Hematopoietic multipotent progenitor cell treated with erythropoietin and hydrocortisone succinate and interleukin-3 and kit ligand, for 15 days (in vitro differentiated cells): ENCODE data around the gene KIAA1210.

ENCODE experiments used
- DNase-seq: peaks from one replicate; pipeline ENCODE4 v3.0.0-alpha.2; 2015; ENCODE audit warnings: low spot score

Gene KIAA1210

DNA sequence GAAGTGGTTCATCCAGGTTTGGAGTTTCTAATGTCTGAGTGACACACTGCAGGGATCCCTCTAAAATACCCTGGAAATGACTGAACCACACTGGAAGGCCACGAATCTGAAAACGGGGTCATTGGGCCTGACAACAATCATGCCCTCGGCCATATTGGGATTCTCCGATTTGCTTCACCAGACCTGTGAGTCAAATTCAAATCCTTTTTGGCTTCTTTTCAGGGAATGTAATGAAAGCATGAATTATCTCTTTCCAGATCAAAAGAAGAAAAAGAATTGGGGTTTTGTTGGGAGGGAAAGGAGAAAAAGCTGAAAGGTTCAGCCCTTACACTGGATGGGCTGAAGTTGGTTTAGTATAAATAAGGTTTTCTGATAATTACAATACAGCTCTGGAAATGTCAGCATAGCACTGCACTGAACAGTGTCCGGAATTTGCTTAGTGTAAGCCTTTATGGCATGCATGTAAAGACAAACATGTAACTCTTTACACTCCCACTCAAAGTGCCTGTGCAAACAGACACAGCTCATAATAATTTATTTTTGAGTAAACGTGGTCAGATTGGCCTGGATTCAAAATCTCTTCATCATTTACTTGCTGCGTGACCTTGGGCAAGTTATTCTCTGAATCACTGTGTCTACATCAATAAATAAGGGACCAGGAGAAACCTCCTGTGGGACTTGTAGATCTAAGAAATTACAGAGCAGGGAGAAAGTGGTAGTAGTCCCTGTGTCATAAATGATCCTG lies 33.4 kb downstream of the KIAA1210 start:
- no peak for DNase-seq

GRCh38 chrX:119090627-119091026 lies 37.0 kb downstream of the KIAA1210 start:
- DNase-seq = no peak

- no peak for DNase-seq
Observed at GRCh38 chrX:119089619-119090018, 38.0 kb downstream of the KIAA1210 start.

- no peak for DNase-seq
Observed at GRCh38 chrX:119087121-119087520, 40.5 kb downstream of the KIAA1210 start.

GRCh38 chrX:119084766-119085165 lies 42.8 kb downstream of the KIAA1210 start:
- no peak for DNase-seq

DNA sequence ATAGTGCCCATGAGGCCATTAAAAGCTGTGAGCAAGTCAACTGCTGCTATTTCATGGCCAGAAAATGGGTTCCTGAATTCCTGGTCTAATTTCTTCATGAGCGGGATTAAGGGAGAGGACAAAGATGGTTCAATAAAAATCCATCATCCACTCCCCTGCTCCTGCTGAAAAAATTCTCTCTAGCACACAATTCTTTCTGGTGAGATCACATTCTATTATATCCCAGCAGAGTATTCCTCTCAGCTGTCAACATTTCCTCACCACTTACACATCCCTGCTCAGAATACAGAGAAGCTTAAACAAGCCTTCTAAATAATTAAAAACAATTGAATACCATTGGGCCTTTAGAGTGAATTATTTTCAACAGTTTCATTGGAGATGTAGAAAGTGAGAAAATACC lies 45.3 kb downstream of the KIAA1210 start:
- no peak for DNase-seq

GRCh38 chrX:119075270-119076025 lies 52.2 kb downstream of the KIAA1210 start:
- DNase-seq = no peak

DNA sequence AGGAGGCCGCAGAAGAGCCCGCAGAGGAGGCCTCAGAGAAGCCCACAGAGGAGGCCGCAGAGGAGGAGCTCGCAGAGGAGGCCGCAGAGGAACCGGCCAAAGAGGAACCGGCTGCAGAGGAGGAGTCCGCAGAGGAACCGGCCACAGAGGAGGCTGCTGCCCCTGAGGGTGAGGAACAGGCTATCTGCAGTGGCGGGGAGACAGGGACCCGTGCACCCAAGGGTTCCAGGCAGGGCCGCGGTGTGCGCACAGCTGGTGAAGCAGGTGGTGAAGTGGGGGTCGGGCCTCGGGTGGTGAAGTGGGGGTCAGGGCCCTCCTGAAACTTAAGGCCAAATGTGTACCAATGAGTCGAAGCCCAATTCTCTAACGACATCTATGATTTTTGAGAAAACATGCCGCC lies 53.7 kb downstream of the KIAA1210 start:
- DNase-seq = no peak

DNA sequence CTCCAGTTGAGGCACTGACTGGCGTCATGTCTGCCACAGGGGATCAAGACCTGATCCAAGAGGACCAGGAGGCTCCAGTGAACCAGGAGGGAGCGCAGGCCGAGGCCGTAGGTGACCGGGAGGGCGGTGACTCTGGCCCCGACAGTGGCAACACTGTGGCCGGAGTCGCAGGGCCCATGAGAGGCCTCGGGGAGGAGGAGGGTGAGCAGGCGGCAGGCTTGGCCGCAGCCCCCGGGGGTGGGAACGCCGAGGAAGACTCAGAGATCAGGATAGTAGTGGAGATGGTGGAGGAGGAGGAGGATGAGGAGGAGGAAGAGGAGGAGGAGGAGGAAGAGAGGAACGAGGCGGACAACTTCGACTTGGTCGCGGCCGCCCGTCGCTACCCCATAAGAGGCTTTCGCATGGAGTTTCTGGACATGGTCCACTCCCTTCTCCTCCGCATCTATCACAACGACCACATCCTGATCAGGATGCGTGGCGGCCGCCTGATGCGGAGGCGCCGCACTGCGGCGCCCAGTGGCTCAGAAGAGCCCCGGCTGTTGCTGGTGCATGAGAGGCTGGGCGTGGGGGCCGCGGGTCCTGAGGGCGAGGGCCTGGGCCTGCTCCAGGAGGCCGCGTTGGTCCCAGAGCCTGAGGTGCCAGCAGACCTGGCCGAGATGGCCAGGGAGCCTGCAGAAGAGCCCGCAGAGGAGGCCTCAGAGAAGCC lies 54.3 kb downstream of the KIAA1210 start:
- no peak for DNase-seq

- no peak for DNase-seq
Observed at GRCh38 chrX:119072744-119073143, 54.9 kb downstream of the KIAA1210 start, which contains the start of gene CT47C1. CT47C1 (plus strand) TSS chrX:119072993; CDS start chrX:119073226, 233 bp downstream.

- DNase-seq = no peak
Observed at GRCh38 chrX:119071381-119071780, 56.2 kb downstream of the KIAA1210 start.

GRCh38 chrX:119069762-119070161 lies 57.9 kb downstream of the KIAA1210 start:
- DNase-seq = no peak

GRCh38 chrX:119069128-119069527 lies 58.5 kb downstream of the KIAA1210 start:
- DNase-seq = no peak

DNA sequence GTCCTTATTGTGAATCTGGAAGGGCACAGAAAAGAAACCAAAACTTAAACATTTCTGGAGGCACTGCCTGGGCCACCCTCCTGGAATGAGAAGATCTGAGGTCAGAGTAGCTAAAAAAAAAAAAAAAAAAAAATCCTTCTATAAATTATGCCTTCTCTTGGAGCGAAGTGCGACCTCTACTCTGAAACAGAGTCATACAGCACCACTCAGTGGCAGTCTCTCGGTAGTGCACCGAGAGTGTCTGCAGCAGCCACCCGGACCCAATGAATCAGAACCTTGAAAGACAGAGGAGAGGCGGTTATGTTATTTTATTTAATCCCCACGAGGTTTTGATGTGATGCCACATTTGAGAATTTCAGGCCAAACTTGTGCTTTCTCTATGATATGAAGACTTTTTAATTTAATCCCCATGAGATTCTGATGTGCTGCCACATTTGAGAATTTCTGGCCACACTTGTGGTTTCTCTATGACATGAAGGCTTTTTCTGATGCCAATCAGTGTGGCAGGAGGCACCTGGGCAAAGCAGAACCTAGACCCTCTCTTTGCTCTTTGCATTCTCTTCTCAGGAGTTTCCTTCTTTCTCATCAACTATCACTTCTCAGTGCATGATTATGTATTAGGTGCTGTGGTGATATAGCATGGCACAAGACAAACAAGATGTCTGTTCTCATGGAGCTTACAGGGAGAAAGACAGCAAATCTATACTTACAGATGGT lies 60.4 kb downstream of the KIAA1210 start:
- DNase-seq = no peak

DNA sequence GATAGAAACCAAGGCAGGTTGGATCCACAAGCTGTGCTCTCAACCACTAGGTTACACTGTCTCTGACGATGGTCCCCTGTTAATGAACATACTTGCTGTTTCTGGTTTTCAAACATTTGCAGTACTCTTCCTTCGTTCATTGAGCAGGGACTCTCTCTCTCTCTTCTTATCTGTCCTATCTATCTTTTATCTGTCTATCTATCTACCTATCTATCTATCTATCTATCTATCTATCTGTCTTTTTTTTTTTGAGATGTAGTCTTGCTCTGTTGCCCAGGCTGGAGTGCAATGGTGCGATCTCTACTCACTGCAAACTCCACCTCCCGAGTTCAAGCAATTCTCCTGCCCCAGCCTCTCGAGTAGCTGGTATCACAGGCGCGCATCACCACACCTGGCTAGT lies 64.2 kb downstream of the KIAA1210 start:
- DNase-seq = no peak

DNA sequence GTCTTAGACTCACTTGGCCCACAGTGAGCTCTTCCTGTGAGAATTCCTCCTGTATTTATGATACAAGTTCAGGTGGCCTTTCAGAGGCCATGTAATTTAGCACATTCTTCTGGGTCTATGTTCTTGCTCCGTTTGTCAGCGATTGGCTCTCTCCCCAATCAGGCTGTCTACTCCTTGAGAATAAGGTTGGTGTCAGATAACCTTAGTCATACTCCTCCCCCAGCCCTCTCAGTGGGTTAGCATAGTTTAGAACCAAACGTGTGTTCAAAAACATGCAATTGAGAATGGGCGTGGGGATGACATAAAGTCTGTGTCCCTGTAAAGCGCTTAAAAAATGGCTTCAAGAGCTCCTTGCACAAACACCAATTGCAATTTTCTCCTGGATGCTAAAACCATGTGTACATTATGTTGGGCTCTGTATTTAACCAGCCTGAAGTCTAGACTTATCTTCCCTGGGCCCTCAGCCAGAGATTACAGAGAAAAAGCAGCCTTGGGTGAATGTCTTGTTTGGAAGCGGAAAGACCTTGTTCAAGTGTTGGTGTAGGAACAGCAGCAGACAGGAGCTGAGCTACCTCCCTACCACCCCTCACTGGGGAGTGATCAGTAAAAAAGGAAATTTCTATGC lies 64.8 kb downstream of the KIAA1210 start:
- no peak for DNase-seq

- DNase-seq = no peak
Observed at GRCh38 chrX:119055687-119056086, 71.9 kb downstream of the KIAA1210 start.

GRCh38 chrX:119045884-119046283 lies 81.7 kb downstream of the KIAA1210 start:
- no peak for DNase-seq

- DNase-seq = no peak
Observed at GRCh38 chrX:119042996-119043395, 84.6 kb downstream of the KIAA1210 start.

- DNase-seq = no peak
Observed at GRCh38 chrX:119042040-119042439, 85.6 kb downstream of the KIAA1210 start.

DNA sequence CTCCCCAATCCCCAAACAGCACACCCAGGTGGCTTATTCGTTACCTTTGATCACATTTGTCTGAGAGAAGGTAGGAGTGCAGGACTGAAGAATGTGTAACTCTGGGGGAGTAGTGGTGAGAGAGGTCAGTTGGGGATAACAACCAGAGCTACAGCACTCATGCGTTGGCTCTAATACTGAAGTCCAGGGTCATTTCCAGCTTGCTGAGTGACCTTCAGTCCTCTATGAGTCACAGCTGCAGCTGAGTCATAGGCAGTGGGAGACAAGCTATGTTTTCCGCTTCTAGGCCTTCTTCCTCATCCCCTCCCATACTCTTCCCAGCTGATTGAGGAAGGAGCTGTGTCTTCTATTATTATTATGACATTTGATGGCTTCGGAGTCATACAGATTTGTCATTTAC lies 86.4 kb downstream of the KIAA1210 start:
- DNase-seq = no peak

- DNase-seq = no peak
Observed at GRCh38 chrX:119040432-119040831, 87.2 kb downstream of the KIAA1210 start.
